SKM-1 treated with dmso at 0.1 percent for 144 hours (cell line): ENCODE results near the gene JAZF1.

Experiments
- DNase-seq: peaks from one replicate; lab custom pipeline; 2025; ENCODE audit not compliant: unreplicated experiment; lab: John Stamatoyannopoulos, UW

Gene JAZF1

GRCh38 chr7:28180364-28181147, at the start of gene JAZF1:
Gene JAZF1, minus strand, starts transcription at chr7:28180795.
- DNase-seq, result no peak

- DNase-seq, result no peak
Observed at GRCh38 chr7:28230261-28230660, 49.7 kb upstream of the JAZF1 start.

GRCh38 chr7:28228396-28228795, 47.8 kb upstream of the JAZF1 start:
- no peak for DNase-seq

GRCh38 chr7:28226003-28226402, 45.4 kb upstream of the JAZF1 start:
- no peak for DNase-seq

- DNase-seq, result no peak
Observed at GRCh38 chr7:28225576-28225975, 45.0 kb upstream of the JAZF1 start.

- DNase-seq, result no peak
Observed at GRCh38 chr7:28224675-28225074, 44.1 kb upstream of the JAZF1 start.

- DNase-seq, result no peak
Observed at GRCh38 chr7:28224172-28224571, 43.6 kb upstream of the JAZF1 start.

GRCh38 chr7:28222636-28223035, 42.0 kb upstream of the JAZF1 start:
- no peak for DNase-seq

GRCh38 chr7:28219793-28220192, 39.2 kb upstream of the JAZF1 start:
- DNase-seq, result no peak

GRCh38 chr7:28217143-28217542, 36.5 kb upstream of the JAZF1 start:
- no peak for DNase-seq

- no peak for DNase-seq
Observed at GRCh38 chr7:28211006-28211405, 30.4 kb upstream of the JAZF1 start.

GRCh38 chr7:28208506-28208905, 27.9 kb upstream of the JAZF1 start:
- DNase-seq, result no peak

- no peak for DNase-seq
Observed at GRCh38 chr7:28207486-28208158, 27.0 kb upstream of the JAZF1 start.

- DNase-seq, result no peak
Observed at GRCh38 chr7:28205506-28205905, 24.9 kb upstream of the JAZF1 start.

GRCh38 chr7:28203508-28204240, 23.1 kb upstream of the JAZF1 start:
- DNase-seq, result no peak

- DNase-seq, result no peak
Observed at GRCh38 chr7:28202222-28202621, 21.6 kb upstream of the JAZF1 start.

GRCh38 chr7:28201131-28201530, 20.5 kb upstream of the JAZF1 start:
- DNase-seq, result no peak

GRCh38 chr7:28200598-28200997, 20.0 kb upstream of the JAZF1 start:
- no peak for DNase-seq

GRCh38 chr7:28199021-28199510, 18.5 kb upstream of the JAZF1 start:
- no peak for DNase-seq

GRCh38 chr7:28195910-28196620, 15.5 kb upstream of the JAZF1 start:
- DNase-seq, result no peak
